Esophagus squamous epithelium (tissue), 5 donors: ENCODE measurements around the gene SLC6A4. TPM values are rescaled to one million over a fixed set of nuclear protein-coding genes. Genes with fewer than 3 reads are reported as not detected.

Experiments
- DNase-seq: peaks from one replicate; lab custom pipeline; 2025; lab: John Stamatoyannopoulos, UW
- H3K27ac ChIP-seq, 4 donors: fragments of 200-600 bp; sonication (generic); one replicate each; pipeline ENCODE4 v1.5.1; 2016 to 2019; ENCODE audit warnings: mild to moderate bottlenecking in 1 of 4
- H3K27me3 ChIP-seq, 4 donors: fragments of 200-600 bp; sonication (generic); 1 replicate in 3 of 4; 2 replicates in 1 of 4; pipeline versions ENCODE4 v1.5.1 to v1.6.0; 2017 to 2021; ENCODE audit warnings: antibody characterized with exemption in 1 of 4
- H3K36me3 ChIP-seq, 3 donors: fragments of 200-600 bp; sonication (generic); one replicate each; pipeline ENCODE4 v1.5.1; 2016 to 2019
- H3K4me1 ChIP-seq, 3 donors: fragments of 200-600 bp; sonication (generic); one replicate each; pipeline ENCODE4 v1.5.1; 2017 to 2019
- H3K4me3 ChIP-seq, 4 donors: fragments of 200-600 bp; sonication (generic); 1 replicate in 3 of 4; 2 replicates in 1 of 4; pipeline ENCODE4 v1.5.1; 2016 to 2019; ENCODE audit warnings: mild to moderate bottlenecking in 2 of 4, moderate library complexity in 1 of 4
- H3K9me3 ChIP-seq, 3 donors: fragments of 200-600 bp; sonication (generic); one replicate each; pipeline ENCODE4 v1.5.1; 2016 to 2019
- CTCF ChIP-seq, 6 experiments: fragments of 450-650 bp in 4 of 6; fragments of 200-600 bp in 2 of 6; sonication (generic) in 2 of 6; IDR thresholded peaks; one replicate each; pipeline ENCODE4 v1.5.1; 2016 to 2019; ENCODE audit warnings: antibody characterized with exemption in 6 of 6, mild to moderate bottlenecking in 4 of 6, moderate library complexity in 4 of 6
- POLR2A ChIP-seq, 4 donors: fragments of 450-650 bp; IDR thresholded peaks; one replicate each; pipeline ENCODE4 v1.6.1; 2017; ENCODE audit warnings: antibody characterized with exemption in 4 of 4, mild to moderate bottlenecking in 4 of 4, moderate library complexity in 3 of 4
- WGBS, 2 donors: methylation state at CpG; one replicate each; pipeline ENCODE4 v1.1.5; 2018; 5-methylcytosine and 5-hydroxymethylcytosine counted together
- intact Hi-C: fragments of 100-400 bp; cut with DNase I; formaldehyde crosslinking; loops from one replicate; pipeline ENCODE4 v1.15.0; 2022
- total RNA-seq, 4 donors: library from RNA; depleted of rRNA; stranded (reverse); fragments of >200 nt; gene quantifications; one replicate each; pipeline ENCODE4 v1.1.0, GENCODE V29; 2016
- donor health status: DM: yes; HTN: yes; CAD: no.

The SLC6A4 gene
- total RNA-seq, 4 donors from 2014 or later = 0.48 to 8.2 (median 3.5) TPM

- TF ChIP-seq POLR2A (IDR thresholded peaks at IDR 0.05) (no peak), CTCF (IDR thresholded peaks at IDR 0.05) (no peak)
- 83 to 89% methylated on average over 3 of the region's 3 CpGs for WGBS, 2 donors
- no peak overlapping the region for H3K4me3 ChIP-seq
- intact Hi-C loops = no loop called here
- no peak overlapping the region for H3K27ac ChIP-seq
- H3K27me3 ChIP-seq = no peaks in the 10 kb centered on the region
- H3K4me1 ChIP-seq = peaks cover 0 to 14% (median 0%) of the 10 kb centered on the region in 3 donors
- peaks cover 0 to 52% (median 4%) of the 10 kb centered on the region in 3 donors for H3K36me3 ChIP-seq
- DNase-seq = no peak
- no peaks in the 10 kb centered on the region for H3K9me3 ChIP-seq
Measured at GRCh38 chr17:30165147-30165546, 70.3 kb downstream of the SLC6A4 start.

DNA sequence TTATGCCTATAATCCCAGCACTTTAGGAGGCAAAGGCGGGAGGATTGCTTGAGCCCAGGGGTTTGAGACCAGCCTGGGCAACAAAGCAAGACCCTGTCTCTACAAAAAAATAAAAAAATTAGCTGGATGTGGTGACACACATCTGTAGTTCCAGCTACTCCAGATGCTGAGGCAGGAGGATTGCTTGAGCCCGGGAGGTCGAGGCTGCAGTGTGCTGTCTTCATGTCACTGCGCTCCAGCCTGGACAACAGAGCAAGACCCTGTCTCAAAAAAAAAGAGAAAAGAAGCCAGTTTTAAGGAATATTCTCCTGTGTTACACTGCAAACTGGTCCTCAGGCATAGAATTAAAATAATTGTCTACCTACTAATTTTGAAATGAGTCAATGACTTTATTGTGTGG is 71.0 kb downstream of the SLC6A4 start:
- peaks cover 0 to 11% (median 0%) of the 10 kb centered on the region in 3 donors for H3K4me1 ChIP-seq
- intact Hi-C loops = no loop called here
- no peak overlapping the region for H3K4me3 ChIP-seq
- DNase-seq = no peak
- no peaks in the 10 kb centered on the region for H3K9me3 ChIP-seq
- no peak overlapping the region for H3K27ac ChIP-seq
- H3K27me3 ChIP-seq = no peaks in the 10 kb centered on the region
- TF ChIP-seq CTCF (IDR thresholded peaks at IDR 0.05) = no peak
- H3K36me3 ChIP-seq = peaks cover 0 to 58% (median 4%) of the 10 kb centered on the region in 3 donors
- 94 to 100% methylated on average over 4 of the region's 4 CpGs for WGBS, 2 donors

- TF ChIP-seq POLR2A (IDR thresholded peaks at IDR 0.05) = no peak
- no peak for TF ChIP-seq CTCF (IDR thresholded peaks at IDR 0.05)
- Histone ChIP-seq H3K4me3 (no peak overlapping the region), H3K27me3 (no peaks in the 10 kb centered on the region), H3K9me3 (no peaks in the 10 kb centered on the region), H3K4me1 (peaks cover 0 to 11% (median 0%) of the 10 kb centered on the region in 3 donors), H3K27ac (no peak overlapping the region), H3K36me3 (peaks cover 0 to 63% (median 4%) of the 10 kb centered on the region in 3 donors)
- DNase-seq = no peak
- intact Hi-C loops = no loop called here
Measured at GRCh38 chr17:30161601-30162000, 73.9 kb downstream of the SLC6A4 start.

GRCh38 chr17:30160419-30161172 is 74.9 kb downstream of the SLC6A4 start:
- WGBS, 2 donors = 74 to 79% methylated on average over 3 of the region's 3 CpGs
- intact Hi-C loops = no loop called here
- Histone ChIP-seq H3K4me3 (no peak overlapping the region), H3K9me3 (no peaks in the 10 kb centered on the region), H3K27ac (no peak overlapping the region), H3K4me1 (peaks cover 0 to 11% (median 0%) of the 10 kb centered on the region in 3 donors), H3K36me3 (peaks cover 0 to 63% (median 4%) of the 10 kb centered on the region in 3 donors), H3K27me3 (no peaks in the 10 kb centered on the region)
- DNase-seq = no peak
- no peak for TF ChIP-seq POLR2A (IDR thresholded peaks at IDR 0.05)
- TF ChIP-seq CTCF (IDR thresholded peaks at IDR 0.05) = no peak

DNA sequence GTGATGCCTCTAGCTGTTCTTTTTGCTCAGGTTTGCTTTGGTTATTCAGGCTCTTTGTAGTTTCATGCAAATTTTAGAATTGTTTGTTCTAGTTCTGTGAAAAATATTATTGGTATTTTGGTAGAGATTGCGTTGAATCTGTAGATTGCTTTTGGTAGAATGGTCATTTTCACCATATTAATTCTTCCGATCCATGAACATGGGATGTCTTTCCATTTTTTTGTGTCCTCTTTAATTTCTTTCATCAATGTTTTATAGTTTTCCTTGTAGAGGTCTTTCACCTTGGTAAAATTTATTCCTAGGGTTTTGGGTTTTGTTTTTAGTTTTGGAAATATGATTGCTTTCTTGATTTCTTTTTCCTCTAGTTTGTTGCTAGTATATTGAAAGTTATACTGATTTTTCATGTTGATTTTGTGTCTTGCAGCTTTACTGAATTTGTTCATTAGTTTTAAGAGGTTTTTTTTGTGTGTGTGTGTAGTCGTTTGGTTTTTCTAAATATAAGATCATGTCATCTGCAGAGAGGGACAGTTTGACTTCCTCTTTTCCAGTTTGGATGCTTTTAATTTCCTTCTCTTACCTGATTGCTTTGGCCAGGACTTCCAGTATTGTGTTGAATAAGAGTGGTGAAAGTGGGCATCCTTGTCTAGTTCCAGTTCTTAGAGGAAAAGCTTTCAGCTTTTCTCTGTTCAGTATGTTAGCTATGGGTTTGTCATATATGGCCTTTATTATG is 76.4 kb downstream of the SLC6A4 start:
- Histone ChIP-seq H3K4me3 (no peak overlapping the region), H3K4me1 (peaks cover 0 to 11% (median 0%) of the 10 kb centered on the region in 3 donors), H3K36me3 (peaks cover 0 to 48% (median 0%) of the 10 kb centered on the region in 3 donors), H3K27ac (no peak overlapping the region), H3K9me3 (no peaks in the 10 kb centered on the region), H3K27me3 (no peaks in the 10 kb centered on the region)
- intact Hi-C loops = no loop called here
- DNase-seq = no peak
- no peak for TF ChIP-seq POLR2A (IDR thresholded peaks at IDR 0.05)
- no peak for TF ChIP-seq CTCF (IDR thresholded peaks at IDR 0.05)
- WGBS, 2 donors = 93 to 98% methylated on average over 3 of the region's 3 CpGs
